Stimulated activated naive CD8-positive, alpha-beta T cell treated with anti-CD3 and anti-CD28 coated beads, Interleukin-15, amount 100 ng/mL, for 72 hours (primary cell): ENCODE results near the gene CCDC12.

Experiments used
- ATAC-seq: fragments of 150-1000 bp; cut with Tn5 transposase; 2 replicates; pipeline ENCODE4 v1.10.0; 2021; ENCODE audit warnings: mild to moderate bottlenecking, moderate library complexity
- DNase-seq, 2 donors: peaks; one replicate each; pipeline ENCODE4 v3.0.0; 2021 to 2022
- H3K27ac Mint-ChIP-seq, 2 donors: one replicate each; pipeline ENCODE4 v1.8.0; 2022; ENCODE audit warnings: mild to moderate bottlenecking in 2 of 2, mixed read lengths in 2 of 2, moderate library complexity in 2 of 2
- H3K27me3 Mint-ChIP-seq: one replicate; pipeline ENCODE4 v1.8.0; 2022; ENCODE audit warnings: mixed read lengths
- H3K4me1 Mint-ChIP-seq: one replicate; pipeline ENCODE4 v1.8.0; 2022; ENCODE audit warnings: mild to moderate bottlenecking, mixed read lengths
- H3K4me3 Mint-ChIP-seq, 2 donors: one replicate each; pipeline ENCODE4 v1.8.0; 2022; ENCODE audit warnings: mild to moderate bottlenecking in 2 of 2, mixed read lengths in 2 of 2, moderate library complexity in 1 of 2
- H3K9me3 Mint-ChIP-seq, 2 donors: one replicate each; pipeline ENCODE4 v1.8.0; 2022; ENCODE audit warnings: mixed read lengths in 2 of 2

CCDC12 gene

DNA sequence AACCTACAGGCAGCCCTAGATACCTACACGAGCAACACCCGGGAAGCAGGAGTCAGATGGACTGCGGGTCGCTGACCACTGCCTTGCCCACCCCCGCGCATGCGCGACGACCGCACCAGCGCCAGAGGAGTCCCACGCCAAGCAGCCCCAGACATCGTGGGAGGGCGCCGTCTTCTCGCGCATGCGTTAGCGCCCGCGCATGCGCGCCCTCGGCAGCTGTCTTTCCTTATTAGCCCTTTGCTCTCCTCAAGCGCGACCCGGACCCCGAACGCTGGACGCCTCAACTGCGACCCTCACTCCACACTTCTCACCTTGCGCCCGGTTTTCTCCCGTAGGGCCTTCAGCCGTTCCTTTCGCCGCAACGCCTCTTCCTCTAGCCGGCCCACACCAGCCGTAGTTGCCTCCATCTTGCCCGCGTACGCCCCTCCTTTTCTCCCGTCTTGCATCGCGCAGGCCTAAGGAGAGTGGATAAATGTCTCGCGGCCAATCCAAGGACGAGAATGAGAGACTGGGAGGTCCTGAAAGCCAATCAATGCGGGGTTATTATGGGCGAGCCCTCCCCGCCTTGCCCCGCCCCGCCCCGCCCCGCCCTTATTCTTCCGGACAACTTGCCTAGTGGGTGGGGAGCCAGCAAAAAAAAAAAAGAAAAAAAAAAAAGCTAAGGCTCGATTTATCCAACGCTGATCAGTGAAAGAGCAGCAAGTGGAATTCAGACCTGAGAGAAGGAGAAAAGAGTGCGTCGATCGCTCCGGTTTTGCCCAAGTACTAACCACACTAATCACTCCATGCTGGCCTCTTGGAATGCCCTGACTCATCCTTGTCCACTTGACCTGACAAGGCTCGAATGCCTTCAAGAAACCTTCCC, at the start of gene CCDC12:
CCDC12 (minus strand) TSS at position 420 of the 865 bp plus-strand sequence; CDS start at position 407, 13 bp downstream.
- peak within 1 kb of the TSS; percentile 93 to 96 for H3K4me3 Mint-ChIP-seq
- no peaks in the 10 kb centered on the region for H3K9me3 Mint-ChIP-seq
- H3K27ac Mint-ChIP-seq = peak within 1 kb of the TSS; percentile 98
- no peaks in the 10 kb centered on the region for H3K27me3 Mint-ChIP-seq
- H3K4me1 Mint-ChIP-seq = peaks cover 76% of the 10 kb centered on the region
- peak; percentile 93 to 95 for DNase-seq
- ATAC-seq = peak; percentile 83

DNA sequence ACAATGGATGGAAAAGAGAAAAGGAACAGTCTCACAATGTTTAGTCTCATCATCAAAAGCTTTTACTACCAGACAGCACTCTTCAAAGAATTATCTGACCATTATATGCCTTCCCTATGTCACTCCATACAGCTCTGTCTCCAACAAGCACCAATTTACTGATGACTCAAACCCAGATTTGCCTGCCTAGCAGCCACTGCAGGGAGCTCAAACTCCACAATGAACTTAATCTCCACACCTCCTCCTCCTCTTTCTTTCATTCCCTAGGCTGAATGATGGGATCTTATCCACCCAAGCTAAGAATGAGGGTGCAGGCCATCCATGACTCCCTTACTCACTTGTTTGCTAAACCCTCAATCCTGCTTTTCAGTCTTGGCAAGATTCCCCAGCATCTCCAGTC, 48.4 kb upstream of the CCDC12 start:
- DNase-seq = no peak
- H3K27me3 Mint-ChIP-seq = no peaks in the 10 kb centered on the region
- no peaks in the 10 kb centered on the region for H3K9me3 Mint-ChIP-seq
- H3K4me3 Mint-ChIP-seq = no peak overlapping the region
- peak; percentile 64 for ATAC-seq
- H3K4me1 Mint-ChIP-seq = peaks cover 51% of the 10 kb centered on the region
- no peak overlapping the region for H3K27ac Mint-ChIP-seq

DNA sequence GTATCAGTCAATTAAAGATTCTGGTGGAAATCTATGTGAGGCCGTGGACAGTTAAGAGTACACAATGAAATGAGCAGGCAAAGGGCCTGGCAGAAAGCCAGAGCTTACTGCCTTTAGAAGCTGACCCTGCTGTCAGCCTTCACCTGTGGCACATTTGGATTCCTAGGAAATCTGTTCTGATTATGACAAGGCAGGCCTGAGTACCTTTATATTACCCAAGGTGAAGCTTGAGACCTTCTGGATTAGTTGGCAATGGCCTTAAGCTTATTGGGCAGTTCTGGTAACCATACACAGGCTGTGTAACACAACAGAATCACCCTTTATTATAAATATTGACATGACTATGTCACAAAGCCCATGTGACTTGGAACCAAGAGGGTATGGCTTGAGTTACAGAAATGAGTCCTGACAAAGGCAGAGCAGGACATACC, 46.1 kb upstream of the CCDC12 start:
- Mint-ChIP-seq H3K9me3 (no peaks in the 10 kb centered on the region), H3K27ac (no peak overlapping the region), H3K27me3 (no peaks in the 10 kb centered on the region), H3K4me3 (no peak overlapping the region), H3K4me1 (peaks cover 64% of the 10 kb centered on the region)
- ATAC-seq = no peak
- no peak for DNase-seq

DNA sequence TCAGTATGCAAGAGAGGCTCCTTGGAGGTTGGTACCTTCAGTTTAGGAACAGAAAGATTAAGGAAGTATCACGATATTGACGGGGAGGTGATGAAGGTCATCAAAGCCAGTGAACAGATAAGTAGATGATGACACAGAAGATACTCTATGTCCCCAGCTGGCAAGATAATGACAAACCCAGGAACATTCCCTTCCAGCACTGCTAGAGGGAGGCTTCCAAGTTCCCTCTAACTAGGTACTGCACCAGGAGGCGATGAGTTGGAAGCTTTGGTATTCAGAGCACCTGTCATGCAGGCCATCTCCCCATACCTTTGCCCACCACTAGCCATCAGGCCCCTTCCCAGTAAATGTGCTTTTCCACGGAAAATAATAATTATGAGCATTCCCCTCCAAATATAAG, 43.8 kb upstream of the CCDC12 start:
- Mint-ChIP-seq H3K9me3 (no peaks in the 10 kb centered on the region), H3K4me3 (no peak overlapping the region), H3K27me3 (no peaks in the 10 kb centered on the region), H3K27ac (no peak overlapping the region), H3K4me1 (peaks cover 69% of the 10 kb centered on the region)
- ATAC-seq = no peak
- no peak for DNase-seq

DNA sequence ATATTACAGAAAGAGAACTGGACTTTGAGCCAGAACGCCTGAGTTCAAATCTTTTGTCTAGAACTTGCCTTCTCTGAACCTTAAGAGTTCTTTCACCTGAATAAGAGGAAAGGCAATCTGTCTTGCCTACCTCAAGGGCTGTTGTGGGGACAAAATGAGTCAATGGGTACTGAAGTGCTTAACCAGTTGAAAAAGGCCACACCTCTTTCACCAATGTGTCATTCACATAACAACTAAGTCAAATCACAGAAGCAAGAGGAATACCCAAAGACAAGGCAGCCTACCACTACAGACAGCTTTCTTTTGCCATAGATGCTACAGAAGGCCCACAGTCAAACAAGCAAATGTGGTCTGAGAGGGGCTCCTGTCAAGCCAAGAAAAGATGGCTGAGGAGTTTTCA, 42.7 kb upstream of the CCDC12 start:
- Mint-ChIP-seq H3K27ac (peak overlapping the region; percentile 28 to 69), H3K27me3 (no peaks in the 10 kb centered on the region), H3K9me3 (no peaks in the 10 kb centered on the region), H3K4me3 (peak overlapping the region; percentile 58 to 65), H3K4me1 (peaks cover 62% of the 10 kb centered on the region)
- DNase-seq = peak; percentile 59 to 67
- peak; percentile 85 for ATAC-seq

DNA sequence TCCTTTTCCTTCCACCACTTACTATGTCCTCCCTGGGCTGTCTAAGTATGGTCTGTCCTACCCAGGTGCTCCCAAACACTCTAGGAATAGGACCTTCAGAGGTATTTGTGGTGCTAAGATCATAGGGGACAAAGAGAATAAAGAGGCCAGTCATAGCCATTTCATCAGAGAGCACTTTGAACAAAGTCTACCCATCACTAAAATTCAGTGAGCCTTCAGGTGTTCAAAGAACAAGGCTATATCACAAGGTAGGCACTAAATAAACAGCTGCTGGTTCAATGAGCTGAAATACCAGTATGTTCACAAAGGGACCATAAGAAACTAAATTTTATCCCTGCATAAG, 41.7 kb upstream of the CCDC12 start:
- Mint-ChIP-seq H3K4me3 (peak overlapping the region in 1 of 2 donors; percentile 82), H3K27ac (no peak overlapping the region), H3K27me3 (no peaks in the 10 kb centered on the region), H3K4me1 (peaks cover 70% of the 10 kb centered on the region), H3K9me3 (no peaks in the 10 kb centered on the region)
- ATAC-seq (no peak), DNase-seq (no peak)

DNA sequence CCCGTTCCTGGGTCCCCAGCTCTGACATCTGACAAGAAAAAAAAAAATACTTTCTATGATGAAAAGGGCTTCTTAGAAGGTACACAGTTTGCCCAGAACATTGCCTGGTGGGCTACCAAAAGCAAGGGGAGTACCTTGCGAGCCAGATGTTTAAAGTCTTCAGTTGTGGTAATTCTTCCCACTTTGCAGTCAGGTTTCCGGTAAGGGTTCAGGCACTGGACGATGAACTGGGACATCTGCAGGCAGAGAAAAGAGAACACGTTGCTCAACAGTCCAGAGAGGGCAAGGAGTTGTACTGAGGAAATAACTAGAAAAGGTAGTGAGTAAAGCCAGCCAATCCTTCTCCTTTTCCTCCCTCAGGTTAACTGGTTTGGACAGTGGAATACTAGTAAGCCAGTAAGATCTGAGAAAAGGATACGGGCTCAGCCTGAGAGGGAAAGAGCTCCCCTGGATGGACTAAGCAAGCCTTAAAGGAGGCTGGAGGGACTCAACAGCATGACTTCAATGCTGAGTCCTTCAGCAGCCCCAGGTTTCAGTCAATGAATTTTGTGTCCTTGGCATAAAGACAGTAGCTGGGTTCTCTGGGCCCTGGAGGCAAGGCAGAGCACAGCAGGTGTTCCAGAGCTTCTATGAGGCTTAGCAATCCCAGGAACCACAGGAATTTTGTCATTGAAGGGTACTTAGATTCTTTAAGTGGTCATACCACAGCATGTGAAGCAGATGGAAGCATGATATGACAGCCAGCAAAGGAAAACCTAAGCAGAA, 41.1 kb upstream of the CCDC12 start:
- DNase-seq (no peak), ATAC-seq (no peak)
- Mint-ChIP-seq H3K27ac (peak overlapping the region; percentile 48 to 74), H3K4me1 (peaks cover 75% of the 10 kb centered on the region), H3K9me3 (no peaks in the 10 kb centered on the region), H3K27me3 (no peaks in the 10 kb centered on the region), H3K4me3 (peak overlapping the region; percentile 72 to 82)

DNA sequence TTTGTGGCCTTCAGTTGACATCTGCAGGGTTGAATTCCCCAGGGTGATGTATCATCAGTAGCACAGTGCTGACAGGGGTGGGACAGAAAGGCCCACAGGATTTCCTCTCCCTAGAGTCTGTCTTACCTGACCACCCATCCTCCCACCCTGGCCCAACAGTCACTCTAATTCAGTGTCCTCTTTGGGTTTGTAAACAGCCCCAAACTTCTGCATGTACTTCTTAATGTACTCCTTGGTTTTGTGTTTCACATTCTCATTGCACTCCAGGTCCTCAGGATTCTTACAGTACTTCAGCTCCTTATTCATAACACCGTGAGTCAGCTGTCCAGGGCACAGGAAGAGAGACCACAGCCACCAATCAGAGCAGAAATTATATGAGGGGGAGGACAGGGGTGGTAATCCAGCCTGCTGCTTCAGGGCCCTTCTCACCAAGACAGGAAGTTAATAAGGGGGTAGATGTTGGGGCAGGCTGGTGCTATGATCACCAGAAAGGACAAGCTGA, 40.4 kb upstream of the CCDC12 start:
- Mint-ChIP-seq H3K9me3 (no peaks in the 10 kb centered on the region), H3K4me1 (peaks cover 77% of the 10 kb centered on the region), H3K4me3 (peak overlapping the region; percentile 72 to 82), H3K27ac (peak overlapping the region; percentile 74 to 77), H3K27me3 (no peaks in the 10 kb centered on the region)
- DNase-seq (peak; percentile 48 to 73), ATAC-seq (peak; percentile 88)

DNA sequence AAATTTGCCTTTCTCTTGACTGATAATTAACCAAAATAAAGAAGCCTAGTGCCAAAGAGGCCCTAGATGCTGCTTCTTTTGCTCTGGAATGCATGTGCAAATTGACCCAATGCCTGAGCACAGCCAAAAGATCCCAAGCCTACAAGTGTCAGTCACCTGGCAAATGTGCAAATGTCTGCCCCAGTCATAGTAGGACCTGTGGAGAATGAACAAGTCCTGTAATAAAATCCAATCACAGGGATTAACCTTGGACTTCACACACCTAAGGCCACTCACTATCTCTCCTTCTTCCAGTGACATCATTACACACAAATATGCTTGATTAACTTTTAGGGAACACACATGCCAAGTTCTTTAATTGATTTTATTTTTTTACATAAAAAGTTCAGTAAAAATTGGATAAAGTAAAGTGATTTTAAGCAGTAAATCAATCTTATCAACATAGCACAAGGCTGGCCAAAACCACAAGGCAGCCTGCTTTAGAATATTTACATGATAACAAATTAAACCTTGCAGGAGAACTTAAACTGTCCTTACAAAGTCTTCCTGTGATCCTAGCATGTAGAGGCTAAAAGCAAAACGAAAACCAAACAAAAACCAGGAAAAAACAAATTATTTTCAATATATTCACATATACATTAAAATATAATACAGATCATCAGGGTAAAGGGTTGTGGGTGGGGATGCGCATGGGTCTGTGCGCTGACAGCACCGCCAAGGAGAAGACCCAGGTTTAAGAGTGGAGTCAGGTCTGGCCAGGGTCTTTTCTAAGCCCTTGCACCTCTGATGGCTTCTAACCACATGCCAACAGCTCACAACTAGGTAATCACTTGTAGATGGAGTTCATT, 39.8 kb upstream of the CCDC12 start:
- H3K27me3 Mint-ChIP-seq = no peaks in the 10 kb centered on the region
- ATAC-seq (no peak), DNase-seq (no peak)
- no peaks in the 10 kb centered on the region for H3K9me3 Mint-ChIP-seq
- H3K4me3 Mint-ChIP-seq = peak overlapping the region in 1 of 2 donors; percentile 82
- no peak overlapping the region for H3K27ac Mint-ChIP-seq
- H3K4me1 Mint-ChIP-seq = peaks cover 71% of the 10 kb centered on the region

DNA sequence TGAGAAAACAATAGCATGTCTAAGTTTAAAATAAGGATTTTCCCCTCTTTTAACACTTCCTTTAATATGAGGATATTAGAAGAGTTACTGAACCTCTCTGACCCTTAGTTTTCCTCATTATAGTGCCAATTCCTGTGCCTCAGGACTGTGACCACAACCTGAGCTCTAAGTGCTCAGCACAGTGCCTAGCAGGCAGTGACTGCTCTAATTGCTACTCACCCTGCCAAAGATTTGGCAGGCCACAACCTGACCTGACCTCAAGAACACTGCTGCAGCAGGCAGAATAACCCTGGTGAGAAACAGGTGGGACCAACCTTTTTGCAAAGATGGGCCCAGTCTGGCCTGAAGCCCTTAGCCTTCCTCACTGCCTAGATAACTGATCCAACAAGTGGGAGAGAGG, 38.6 kb upstream of the CCDC12 start:
- no peak overlapping the region for H3K27ac Mint-ChIP-seq
- peaks cover 74% of the 10 kb centered on the region for H3K4me1 Mint-ChIP-seq
- DNase-seq = no peak
- H3K27me3 Mint-ChIP-seq = no peaks in the 10 kb centered on the region
- no peaks in the 10 kb centered on the region for H3K9me3 Mint-ChIP-seq
- H3K4me3 Mint-ChIP-seq = no peak overlapping the region
- ATAC-seq = no peak

DNA sequence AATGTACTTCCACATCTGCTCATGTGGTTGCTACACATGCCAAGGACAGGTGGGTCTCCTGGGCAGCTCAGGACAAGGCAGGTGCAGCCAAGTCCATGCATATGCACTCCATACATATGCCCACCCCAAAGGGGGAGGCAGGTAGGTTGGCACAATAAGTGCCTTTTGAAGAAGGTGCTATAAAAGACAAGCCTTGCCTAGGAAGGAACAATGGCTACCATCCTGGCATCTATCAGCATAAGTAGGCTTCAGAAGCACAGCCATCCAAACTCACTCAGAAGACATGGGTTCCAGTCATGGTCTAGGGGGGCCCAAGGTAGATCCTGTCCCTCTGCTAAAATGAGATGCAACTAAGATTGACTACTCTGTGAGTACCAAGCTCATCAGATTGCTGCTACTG, 37.5 kb upstream of the CCDC12 start:
- ATAC-seq (no peak), DNase-seq (no peak)
- Mint-ChIP-seq H3K9me3 (no peaks in the 10 kb centered on the region), H3K27ac (no peak overlapping the region), H3K4me3 (no peak overlapping the region), H3K4me1 (peaks cover 70% of the 10 kb centered on the region), H3K27me3 (no peaks in the 10 kb centered on the region)

DNA sequence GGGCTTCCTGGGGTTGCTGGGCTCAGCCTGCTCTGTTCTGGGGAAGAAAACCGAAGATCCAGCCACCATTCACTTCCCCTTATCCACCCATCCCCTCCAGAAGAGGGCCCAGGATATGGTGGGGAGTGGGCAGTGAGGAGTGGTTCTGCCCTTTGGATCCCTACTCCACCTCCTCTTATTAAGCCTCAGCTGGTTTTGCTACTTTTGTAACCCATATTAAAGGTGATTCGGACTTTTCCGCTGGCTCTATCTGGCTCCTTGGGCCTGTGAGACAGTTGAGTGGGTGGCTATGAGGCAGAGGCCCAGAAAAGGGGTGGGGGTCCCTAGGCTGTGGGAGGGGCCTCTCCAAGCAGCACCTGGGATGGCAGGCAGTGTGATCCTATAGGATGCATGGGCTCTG, 36.7 kb upstream of the CCDC12 start:
- no peak overlapping the region for H3K4me3 Mint-ChIP-seq
- peak overlapping the region in 1 of 2 donors; percentile 79 for H3K27ac Mint-ChIP-seq
- H3K27me3 Mint-ChIP-seq = no peaks in the 10 kb centered on the region
- no peaks in the 10 kb centered on the region for H3K9me3 Mint-ChIP-seq
- ATAC-seq (no peak), DNase-seq (no peak)
- peaks cover 62% of the 10 kb centered on the region for H3K4me1 Mint-ChIP-seq

DNA sequence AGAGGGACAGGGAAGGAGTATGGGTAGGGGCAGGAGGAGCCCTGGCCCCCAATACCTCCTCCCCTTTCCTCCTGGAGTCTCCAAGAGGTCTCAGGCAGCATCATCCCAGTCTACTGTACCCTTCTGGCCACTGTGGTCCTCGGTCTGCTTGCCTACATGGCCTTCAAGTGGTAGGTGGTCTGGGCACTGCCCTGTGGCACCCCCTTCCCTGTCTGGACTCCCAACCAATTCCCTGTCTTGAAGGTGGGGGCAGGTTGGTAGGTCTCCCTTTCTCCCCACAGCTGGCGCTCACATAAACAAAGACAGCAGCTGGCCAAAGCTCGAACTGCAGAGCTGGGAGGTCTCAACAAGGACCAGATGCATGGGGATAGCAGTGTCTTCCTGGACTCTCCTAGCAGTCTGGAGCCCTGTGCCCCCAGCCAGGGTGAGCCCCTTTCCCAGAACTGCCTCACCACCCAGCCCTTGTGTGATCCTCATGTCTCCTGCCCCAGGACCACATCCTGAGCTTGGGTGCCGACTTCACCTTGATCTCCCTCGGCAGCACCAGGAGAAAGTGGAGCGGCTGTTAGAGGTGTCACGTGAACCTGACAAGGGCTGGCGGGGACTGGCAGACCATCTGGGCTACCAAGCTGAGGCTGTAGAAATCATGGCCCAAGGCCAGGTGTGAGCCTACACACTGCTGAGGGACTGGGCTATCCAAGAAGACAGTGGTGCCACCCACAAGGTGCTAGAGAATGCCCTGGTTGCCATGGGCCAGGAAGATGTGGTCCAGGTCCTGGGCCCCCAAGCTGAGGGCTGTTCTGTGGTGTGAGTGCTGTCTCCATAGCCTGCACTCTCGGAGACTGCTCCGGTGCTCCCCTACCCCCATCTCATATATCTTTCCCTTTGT, 36.0 kb upstream of the CCDC12 start:
- DNase-seq (peak in 1 of 2 donors; percentile 10), ATAC-seq (no peak)
- Mint-ChIP-seq H3K9me3 (no peaks in the 10 kb centered on the region), H3K27ac (no peak overlapping the region), H3K4me3 (no peak overlapping the region), H3K4me1 (peaks cover 56% of the 10 kb centered on the region), H3K27me3 (no peaks in the 10 kb centered on the region)

DNA sequence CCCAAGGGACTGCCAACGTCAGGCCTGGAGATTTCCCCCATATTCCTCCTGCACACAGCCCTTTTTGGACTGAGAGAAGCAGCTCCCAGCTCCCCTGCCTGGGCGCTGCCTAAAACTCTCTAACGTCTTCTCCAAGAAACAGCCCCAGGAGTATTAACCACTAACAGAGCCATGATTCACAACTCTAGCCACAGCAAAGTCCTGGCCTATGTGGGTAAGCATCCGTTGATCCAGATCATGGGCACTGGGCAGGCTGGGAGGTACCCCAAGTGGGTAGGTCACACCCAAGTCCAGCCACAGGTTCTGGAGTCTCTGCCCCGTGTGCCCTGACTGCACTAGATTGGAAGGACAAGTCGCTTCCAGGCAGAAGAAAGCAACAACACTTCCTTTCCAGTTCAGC, 34.8 kb upstream of the CCDC12 start:
- Mint-ChIP-seq H3K4me1 (peaks cover 44% of the 10 kb centered on the region), H3K4me3 (no peak overlapping the region), H3K27ac (peak overlapping the region in 1 of 2 donors; percentile 23), H3K27me3 (no peaks in the 10 kb centered on the region), H3K9me3 (no peaks in the 10 kb centered on the region)
- ATAC-seq = no peak
- no peak for DNase-seq
